GM21825 (cell line): Measurements from ENCODE around the gene INF2.
"Not testable (repeated sequence)": the region's sequence is repeated elsewhere in the genome, so short reads cannot be mapped to it uniquely, and the experiment has no call there.

Experiments used
- ATAC-seq: cut with Tn5 transposase; IDR thresholded peaks from one replicate; pipeline ENCODE4 v1.9.1; 2021; ENCODE audit warnings: mild to moderate bottlenecking, moderate library complexity; ENCODE audit not compliant: unreplicated experiment

INF2 gene

GRCh38 chr14:104657101-104657524, 32.3 kb upstream of the INF2 start:
- no peak for ATAC-seq

DNA sequence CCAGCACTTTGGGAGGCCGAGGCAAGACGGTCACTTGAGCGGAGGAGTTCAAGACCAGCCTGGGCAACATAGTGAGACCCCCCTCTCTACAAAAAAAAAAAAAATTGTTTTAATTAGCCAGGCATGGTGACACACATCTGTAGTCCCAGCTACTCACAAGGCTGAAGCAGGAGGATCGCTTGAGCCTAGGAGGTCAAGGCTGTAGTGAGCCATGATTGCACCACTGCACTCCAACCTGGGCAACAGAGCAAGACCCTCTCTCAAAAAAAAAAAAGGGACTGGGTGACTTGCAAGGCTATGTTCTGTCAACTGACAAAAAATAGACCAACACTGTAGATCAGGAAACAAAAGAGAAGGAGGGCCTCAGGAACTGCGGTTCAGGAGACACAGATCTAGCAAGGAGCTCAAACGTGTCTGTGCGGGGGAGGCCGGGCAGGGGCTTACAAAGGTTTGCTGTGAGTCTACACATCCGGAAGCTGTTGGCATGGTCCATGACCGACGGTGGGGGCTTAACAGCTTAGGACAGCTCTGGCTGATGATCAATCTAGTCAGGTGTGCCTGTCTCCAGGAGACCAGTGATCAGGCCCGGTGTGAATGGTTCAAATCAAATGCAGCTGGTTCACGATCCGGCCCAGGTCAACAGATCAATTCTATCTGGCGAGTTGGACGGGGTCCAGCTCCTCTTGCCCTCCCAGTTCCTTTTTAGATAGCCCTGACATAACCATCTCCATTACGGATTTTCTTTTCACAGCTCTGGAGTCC, 31.7 kb upstream of the INF2 start:
- ATAC-seq: peak; percentile 40

DNA sequence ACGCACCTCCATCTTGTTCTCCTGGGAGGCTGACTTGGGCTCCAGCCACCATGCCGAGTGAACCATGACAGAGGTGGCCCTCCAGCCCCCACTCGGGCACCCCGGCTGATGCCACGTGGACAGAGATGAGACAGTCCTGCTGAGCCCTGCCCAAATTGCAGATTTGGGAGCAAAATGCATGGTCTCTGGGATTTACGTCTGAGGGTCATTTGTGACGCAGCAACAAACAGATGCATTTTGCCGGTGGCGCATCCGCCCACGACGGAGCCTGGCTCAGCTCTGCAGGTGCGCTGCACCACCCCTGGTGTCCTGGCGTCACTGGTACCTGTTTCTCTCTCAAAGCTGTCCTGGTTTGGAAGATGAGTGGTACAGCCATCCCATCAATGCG, 31.1 kb upstream of the INF2 start:
- ATAC-seq: no peak

GRCh38 chr14:104659146-104659545, 30.3 kb upstream of the INF2 start:
- no peak for ATAC-seq

GRCh38 chr14:104659764-104660523, 29.5 kb upstream of the INF2 start:
- ATAC-seq: no peak

GRCh38 chr14:104660597-104660996, 28.8 kb upstream of the INF2 start:
- ATAC-seq: no peak

GRCh38 chr14:104661086-104661485, 28.3 kb upstream of the INF2 start:
- no peak for ATAC-seq

- ATAC-seq: not testable (repeated sequence)
These were observed 27.8 kb upstream of the INF2 start for GRCh38 chr14:104661528-104662157.

- not testable (repeated sequence) for ATAC-seq
These were observed 26.9 kb upstream of the INF2 start for GRCh38 chr14:104662472-104662871.

- ATAC-seq: no peak
These were observed 25.3 kb upstream of the INF2 start for GRCh38 chr14:104664107-104664506.

- no peak for ATAC-seq
These were observed 24.8 kb upstream of the INF2 start for GRCh38 chr14:104664588-104664987.

GRCh38 chr14:104665114-104665656, 24.2 kb upstream of the INF2 start:
- ATAC-seq: no peak

GRCh38 chr14:104665657-104666522, 23.5 kb upstream of the INF2 start:
- ATAC-seq: no peak

DNA sequence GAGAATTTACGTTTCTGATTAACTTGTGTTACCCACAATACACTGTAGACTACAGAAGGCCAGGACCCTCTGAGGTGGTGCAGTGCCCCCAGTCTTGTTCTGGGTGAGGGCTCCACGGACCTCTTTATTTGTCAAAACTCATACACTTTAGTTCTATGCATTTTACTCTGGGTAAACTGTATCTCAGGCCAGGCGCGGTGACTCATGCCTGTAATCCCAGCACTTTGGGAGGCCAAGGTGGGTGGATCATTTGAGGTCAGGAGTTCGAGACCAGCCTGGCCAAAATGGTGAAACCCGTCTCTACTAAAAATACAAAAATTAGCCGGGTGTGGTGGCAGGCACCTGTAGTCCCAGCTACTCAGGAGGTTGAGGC, 22.9 kb upstream of the INF2 start:
- ATAC-seq: not testable (repeated sequence)

GRCh38 chr14:104666981-104667380, 22.4 kb upstream of the INF2 start:
- ATAC-seq: no peak

DNA sequence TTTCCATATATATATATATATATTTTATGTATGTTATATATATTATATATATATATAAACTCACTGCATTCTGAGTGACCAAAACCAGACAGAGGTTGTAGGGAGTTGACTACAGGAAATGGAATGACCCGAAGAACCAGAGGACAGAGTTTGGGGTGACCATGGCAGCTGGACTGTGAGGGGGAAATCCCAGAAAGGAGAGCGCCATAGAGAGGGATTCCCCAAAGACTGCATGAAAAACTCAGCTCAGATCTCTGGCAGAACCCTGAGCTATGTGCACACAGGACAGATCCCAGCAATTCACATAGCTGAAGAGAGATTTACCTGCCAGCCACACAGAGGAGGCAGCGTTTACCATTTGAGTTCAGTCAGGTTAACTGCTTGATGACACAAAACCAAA, 19.7 kb upstream of the INF2 start:
- no peak for ATAC-seq

- ATAC-seq: not testable (repeated sequence)
These were observed 18.0 kb upstream of the INF2 start for GRCh38 chr14:104671330-104671977.

- ATAC-seq: not testable (repeated sequence)
These were observed 17.3 kb upstream of the INF2 start for GRCh38 chr14:104672119-104672518.

DNA sequence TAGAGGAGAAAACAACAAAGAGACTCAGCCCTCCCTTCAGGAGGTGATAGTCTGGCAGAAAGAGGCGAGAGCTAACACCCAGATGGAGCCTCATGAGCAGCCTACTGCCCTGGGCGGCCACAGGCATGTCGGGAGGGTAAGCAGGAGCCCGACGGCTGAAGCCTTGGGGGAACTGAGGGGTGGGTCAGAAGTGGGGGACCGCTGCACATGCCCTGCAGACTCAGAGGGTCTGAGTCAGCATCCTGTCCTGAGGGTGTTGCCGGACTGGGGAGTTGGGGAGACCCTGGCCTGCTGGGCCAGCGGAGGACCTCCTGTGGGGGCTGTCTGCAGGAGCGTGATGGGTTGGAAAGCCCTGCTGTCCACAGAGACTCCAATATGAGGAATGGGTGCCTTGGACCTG, 15.9 kb upstream of the INF2 start:
- no peak for ATAC-seq

GRCh38 chr14:104675447-104675846, 14.0 kb upstream of the INF2 start:
- no peak for ATAC-seq
